ENCODE results near the gene ZNF597.
A peak's percentile ranks its signal among the peaks of the same experiment; 100 is the strongest.

ZNF597 gene

GRCh38 chr16:3454631-3455147 is 11.4 kb upstream of the ZNF597 start:
- DNase-seq, result no peak

GRCh38 chr16:3454093-3454492 is 10.8 kb upstream of the ZNF597 start:
- DNase-seq, result no peak

- peak; percentile 64 for DNase-seq
Observed at GRCh38 chr16:3444032-3444388, 706 bp upstream of the ZNF597 start.

GRCh38 chr16:3439637-3440036 is 3.7 kb downstream of the ZNF597 start:
- no peak for DNase-seq

- DNase-seq, result no peak
Observed at GRCh38 chr16:3434373-3434772, 8.9 kb downstream of the ZNF597 start.

- peak; percentile 77 for DNase-seq
Observed at GRCh38 chr16:3431779-3432219, 11.5 kb downstream of the ZNF597 start.

GRCh38 chr16:3413730-3414379 is 29.4 kb downstream of the ZNF597 start:
- no peak for DNase-seq

GRCh38 chr16:3408561-3409197 is 34.6 kb downstream of the ZNF597 start:
- no peak for DNase-seq

GRCh38 chr16:3401719-3402397 is 41.4 kb downstream of the ZNF597 start:
- DNase-seq, result peak; percentile 4

GRCh38 chr16:3400779-3401688 is 42.3 kb downstream of the ZNF597 start, which contains the start of the genes ZNF174 and ZSCAN32:
Gene ZNF174, plus strand, starts transcription at chr16:3401215. Its CDS starts 790 bp downstream, at chr16:3402005.
Gene ZSCAN32, minus strand, starts transcription at chr16:3401004. Its CDS starts 3,447 bp downstream, at chr16:3397557.
- peak; percentile 99 for DNase-seq

GRCh38 chr16:3400446-3400778 is 42.9 kb downstream of the ZNF597 start:
- no peak for DNase-seq

GRCh38 chr16:3389663-3390338 is 53.5 kb downstream of the ZNF597 start:
- DNase-seq, result no peak

GRCh38 chr16:3388325-3388724 is 55.0 kb downstream of the ZNF597 start:
- no peak for DNase-seq

- no peak for DNase-seq
Observed at GRCh38 chr16:3383045-3383448, 60.3 kb downstream of the ZNF597 start.
